GM20000 (cell line): ENCODE data around the gene PHACTR2.

Source experiments
- DNase-seq: peaks from one replicate; pipeline ENCODE4 v3.0.0; 2012; ENCODE audit warnings: low spot score
- CTCF ChIP-seq: IDR thresholded peaks from 2 replicates; pipeline ENCODE4 v1.5.1; 2012; ENCODE audit warnings: mild to moderate bottlenecking, control low read depth; ENCODE audit errors: extremely low read depth, missing control alignments

PHACTR2 gene

GRCh38 chr6:143688681-143689080, 10.9 kb downstream of the PHACTR2 start:
- DNase-seq: no peak

GRCh38 chr6:143689852-143690251, 12.1 kb downstream of the PHACTR2 start:
- TF ChIP-seq CTCF: no peak
- DNase-seq: no peak

More at GRCh38 chr6:143688681-143689080, 10.9 kb downstream of the PHACTR2 start:
- no peak for TF ChIP-seq CTCF

GRCh38 chr6:143691155-143691554, 13.4 kb downstream of the PHACTR2 start:
- TF ChIP-seq CTCF: no peak
- DNase-seq: no peak

GRCh38 chr6:143691900-143692636, 14.3 kb downstream of the PHACTR2 start:
- TF ChIP-seq CTCF: no peak
- no peak for DNase-seq

- DNase-seq: no peak
- TF ChIP-seq CTCF: no peak
Measured at GRCh38 chr6:143692696-143693095, 14.9 kb downstream of the PHACTR2 start.

GRCh38 chr6:143694013-143694412, 16.2 kb downstream of the PHACTR2 start:
- DNase-seq: no peak
- TF ChIP-seq CTCF: no peak

GRCh38 chr6:143694560-143694959, 16.8 kb downstream of the PHACTR2 start:
- no peak for TF ChIP-seq CTCF
- DNase-seq: no peak
